ENCODE measurements around the gene ARHGAP9. TPM values are rescaled to one million over a fixed set of nuclear protein-coding genes. Genes with fewer than 3 reads are reported as not detected.
A peak's percentile ranks its signal among the peaks of the same experiment; 100 is the strongest.

The ARHGAP9 gene
- polyA plus RNA-seq (ENCODE audit: low read depth in 6 of 6): 100 to 1,000 TPM; 152 to 231 (median 164) TPM

- peaks cover 69 to 75% (median 75%) of the 10 kb centered on the region in 3 donors for H3K4me1 Mint-ChIP-seq
- peaks cover 3 to 5% of the 10 kb centered on the region in 2 donors for H3K36me3 Mint-ChIP-seq
- peak within 1 kb of the TSS; percentile 86 to 100 (median 99) for H3K4me3 Mint-ChIP-seq
- H3K27ac Mint-ChIP-seq: peak within 1 kb of the TSS; percentile 97 to 99 (median 99)
- DNase-seq (peak; percentile 76), ATAC-seq (ENCODE audit: low read depth in 2 of 2) (peak; percentile 70 to 75)
- H3K27me3 Mint-ChIP-seq: no peaks in the 10 kb centered on the region
- no peaks in the 10 kb centered on the region for H3K9me3 Mint-ChIP-seq
Measured at GRCh38 chr12:57479376-57480115, at the start of gene ARHGAP9. TSS of gene ARHGAP9 (minus strand) at chr12:57479866. CDS start at chr12:57479406, 460 bp downstream.

- no peak overlapping the region for H3K4me3 Mint-ChIP-seq
- peaks cover 0 to 10% of the 10 kb centered on the region in 2 donors for H3K36me3 Mint-ChIP-seq
- no peaks in the 10 kb centered on the region for H3K27me3 Mint-ChIP-seq
- DNase-seq (no peak), ATAC-seq (ENCODE audit: low read depth in 2 of 2) (no peak)
- peak overlapping the region in 4 of 6 donors; percentile 11 to 60 (median 46) for H3K27ac Mint-ChIP-seq
- H3K9me3 Mint-ChIP-seq: no peaks in the 10 kb centered on the region
- H3K4me1 Mint-ChIP-seq: peaks cover 16 to 18% (median 16%) of the 10 kb centered on the region in 3 donors
Measured at GRCh38 chr12:57528831-57529555, 49.3 kb upstream of the ARHGAP9 start.

- no peak for DNase-seq
- Mint-ChIP-seq H3K4me3 (peak overlapping the region in 1 of 8 donors; percentile 25), H3K4me1 (peaks cover 24 to 26% (median 24%) of the 10 kb centered on the region in 3 donors), H3K27me3 (no peaks in the 10 kb centered on the region), H3K36me3 (peaks cover 0 to 9% of the 10 kb centered on the region in 2 donors), H3K27ac (peak overlapping the region in 1 of 6 donors; percentile 29), H3K9me3 (no peaks in the 10 kb centered on the region)
- ATAC-seq (ENCODE audit: low read depth in 2 of 2): no peak
Measured at GRCh38 chr12:57528176-57528575, 48.5 kb upstream of the ARHGAP9 start.

- no peak overlapping the region for H3K4me3 Mint-ChIP-seq
- ATAC-seq (ENCODE audit: low read depth in 2 of 2) (no peak), DNase-seq (no peak)
- H3K27me3 Mint-ChIP-seq: no peaks in the 10 kb centered on the region
- no peaks in the 10 kb centered on the region for H3K9me3 Mint-ChIP-seq
- H3K4me1 Mint-ChIP-seq: peaks cover 26 to 29% (median 27%) of the 10 kb centered on the region in 3 donors
- no peaks in the 10 kb centered on the region for H3K36me3 Mint-ChIP-seq
- peak overlapping the region in 2 of 6 donors; percentile 20 to 74 for H3K27ac Mint-ChIP-seq
Measured at GRCh38 chr12:57527184-57527583, 47.5 kb upstream of the ARHGAP9 start.

- peak overlapping the region in 2 of 6 donors; percentile 83 to 85 for H3K27ac Mint-ChIP-seq
- H3K9me3 Mint-ChIP-seq: no peaks in the 10 kb centered on the region
- DNase-seq: no peak
- no peaks in the 10 kb centered on the region for H3K27me3 Mint-ChIP-seq
- H3K36me3 Mint-ChIP-seq: no peaks in the 10 kb centered on the region
- ATAC-seq (ENCODE audit: low read depth in 2 of 2): no peak
- H3K4me1 Mint-ChIP-seq: peaks cover 28 to 35% (median 33%) of the 10 kb centered on the region in 3 donors
- H3K4me3 Mint-ChIP-seq: no peak overlapping the region
Measured at GRCh38 chr12:57526477-57527126, 46.9 kb upstream of the ARHGAP9 start.

GRCh38 chr12:57525615-57526383 lies 46.1 kb upstream of the ARHGAP9 start:
- no peak for DNase-seq
- no peak for ATAC-seq (ENCODE audit: low read depth in 2 of 2)
- Mint-ChIP-seq H3K4me1 (peaks cover 32 to 43% (median 36%) of the 10 kb centered on the region in 3 donors), H3K36me3 (no peaks in the 10 kb centered on the region), H3K9me3 (no peaks in the 10 kb centered on the region), H3K4me3 (peak overlapping the region in 4 of 8 donors; percentile 53 to 96 (median 73)), H3K27me3 (no peaks in the 10 kb centered on the region), H3K27ac (peak overlapping the region in 3 of 6 donors; percentile 47 to 85 (median 74))

- Mint-ChIP-seq H3K27ac (peak overlapping the region in 4 of 6 donors; percentile 7 to 100 (median 73)), H3K27me3 (no peaks in the 10 kb centered on the region), H3K4me1 (peaks cover 39 to 46% (median 41%) of the 10 kb centered on the region in 3 donors), H3K9me3 (no peaks in the 10 kb centered on the region), H3K36me3 (no peaks in the 10 kb centered on the region), H3K4me3 (peak overlapping the region in 7 of 8 donors; percentile 53 to 97 (median 92))
- ATAC-seq (ENCODE audit: low read depth in 2 of 2) (no peak), DNase-seq (no peak)
Measured at GRCh38 chr12:57524814-57525614, 45.3 kb upstream of the ARHGAP9 start.

GRCh38 chr12:57523706-57524614 lies 44.3 kb upstream of the ARHGAP9 start:
- Mint-ChIP-seq H3K36me3 (no peaks in the 10 kb centered on the region), H3K9me3 (no peaks in the 10 kb centered on the region), H3K4me3 (peak overlapping the region; percentile 90 to 97 (median 96)), H3K27ac (peak overlapping the region; percentile 83 to 100 (median 94)), H3K27me3 (no peaks in the 10 kb centered on the region), H3K4me1 (peaks cover 40 to 54% (median 50%) of the 10 kb centered on the region in 3 donors)
- no peak for DNase-seq
- ATAC-seq (ENCODE audit: low read depth in 2 of 2): no peak

GRCh38 chr12:57522887-57523705 lies 43.4 kb upstream of the ARHGAP9 start:
- Mint-ChIP-seq H3K27me3 (no peaks in the 10 kb centered on the region), H3K27ac (peak overlapping the region; percentile 54 to 100 (median 94)), H3K36me3 (no peaks in the 10 kb centered on the region), H3K9me3 (no peaks in the 10 kb centered on the region), H3K4me1 (peaks cover 49 to 63% (median 59%) of the 10 kb centered on the region in 3 donors), H3K4me3 (peak overlapping the region; percentile 90 to 97 (median 96))
- ATAC-seq (ENCODE audit: low read depth in 2 of 2): peak; percentile 1 to 2
- no peak for DNase-seq

GRCh38 chr12:57522011-57522886 lies 42.6 kb upstream of the ARHGAP9 start, which contains the start of gene MBD6:
TSS of gene MBD6 (plus strand) at chr12:57522824. CDS start at chr12:57524304, 1,480 bp downstream.
- peaks cover 0 to 4% of the 10 kb centered on the region in 2 donors for H3K36me3 Mint-ChIP-seq
- no peaks in the 10 kb centered on the region for H3K27me3 Mint-ChIP-seq
- peaks cover 49 to 67% (median 67%) of the 10 kb centered on the region in 3 donors for H3K4me1 Mint-ChIP-seq
- ATAC-seq (ENCODE audit: low read depth in 2 of 2) (peak; percentile 32 to 38), DNase-seq (peak; percentile 94)
- peak within 1 kb of the TSS; percentile 99 to 100 (median 100) for H3K27ac Mint-ChIP-seq
- no peaks in the 10 kb centered on the region for H3K9me3 Mint-ChIP-seq
- H3K4me3 Mint-ChIP-seq: peak within 1 kb of the TSS; percentile 93 to 99 (median 98)
